Osteoblast (primary cell): ENCODE results near the gene NISCH. TPM values are rescaled to one million over a fixed set of nuclear protein-coding genes. Genes with fewer than 3 reads are reported as not detected.

ENCODE experiments used
- DNase-seq: peaks from one replicate; pipeline ENCODE4 v3.0.0; 2011; ENCODE audit warnings: low spot score, mixed read lengths; ENCODE audit not compliant: insufficient read length; ENCODE audit errors: missing footprints
- H2AFZ ChIP-seq: 2 replicates; pipeline ENCODE4 v1.6.0; 2011; ENCODE audit warnings: mild to moderate bottlenecking, low read length
- H3K27ac ChIP-seq: 2 replicates; pipeline ENCODE4 v1.5.1; 2011; ENCODE audit warnings: mild to moderate bottlenecking, low read depth, low read length, moderate library complexity
- H3K27me3 ChIP-seq: 2 replicates; pipeline ENCODE4 v1.6.0; 2012; ENCODE audit warnings: mild to moderate bottlenecking, control low read depth, inconsistent platforms, low read length, moderate library complexity; ENCODE audit not compliant: insufficient read depth
- H3K36me3 ChIP-seq: 2 replicates; pipeline ENCODE4 v1.5.1; 2011; ENCODE audit warnings: mild to moderate bottlenecking, low read length, control low read depth, moderate library complexity; ENCODE audit not compliant: insufficient read depth
- H3K4me1 ChIP-seq: 2 replicates; pipeline ENCODE4 v1.5.1; 2011; ENCODE audit warnings: mild to moderate bottlenecking, low read length, control low read depth, moderate library complexity; ENCODE audit not compliant: insufficient read depth
- H3K4me2 ChIP-seq: 2 replicates; pipeline ENCODE4 v1.6.0; 2011; ENCODE audit warnings: mild to moderate bottlenecking, low read length; ENCODE audit not compliant: insufficient read depth
- H3K4me3 ChIP-seq: fragments of 200-600 bp; sonication (generic); 3 replicates; pipeline ENCODE4 v1.5.1; 2012; ENCODE audit warnings: mild to moderate bottlenecking, low read length, inconsistent platforms; ENCODE audit not compliant: insufficient read depth
- H3K79me2 ChIP-seq: 2 replicates; pipeline ENCODE4 v1.6.0; 2012; ENCODE audit warnings: mild to moderate bottlenecking, low read length, control low read depth, inconsistent platforms; ENCODE audit not compliant: insufficient read depth
- H3K9me3 ChIP-seq: 2 replicates; pipeline ENCODE4 v1.5.1; 2011; ENCODE audit warnings: low read depth, low read length, control low read depth
- H4K20me1 ChIP-seq: 2 replicates; pipeline ENCODE4 v1.6.0; 2012; ENCODE audit warnings: mild to moderate bottlenecking, low read length, control low read depth; ENCODE audit not compliant: insufficient read depth
- total RNA-seq: library from RNA; depleted of rRNA; stranded (reverse); fragments of >200 nt; gene quantifications from 2 replicates; pipeline ENCODE4 v1.2.3, GENCODE V29; 2012
- TF ChIP-seq, protein P1 (sequence below): IDR thresholded peaks from 2 replicates; pipeline ENCODE4 v1.5.1; 2011; ENCODE audit warnings: mild to moderate bottlenecking, low read depth, low read length, moderate library complexity; ENCODE audit errors: extremely low read depth

Gene NISCH
- total RNA-seq, 1 donor, result 83.2 TPM

GRCh38 chr3:52453496-52454249 lies 1.7 kb upstream of the NISCH start, which contains the start of gene TNNC1:
Gene TNNC1 (minus strand): TSS chr3:52454041. CDS start chr3:52454015, 26 bp downstream.
- DNase-seq, result peak; percentile 76

DNA sequence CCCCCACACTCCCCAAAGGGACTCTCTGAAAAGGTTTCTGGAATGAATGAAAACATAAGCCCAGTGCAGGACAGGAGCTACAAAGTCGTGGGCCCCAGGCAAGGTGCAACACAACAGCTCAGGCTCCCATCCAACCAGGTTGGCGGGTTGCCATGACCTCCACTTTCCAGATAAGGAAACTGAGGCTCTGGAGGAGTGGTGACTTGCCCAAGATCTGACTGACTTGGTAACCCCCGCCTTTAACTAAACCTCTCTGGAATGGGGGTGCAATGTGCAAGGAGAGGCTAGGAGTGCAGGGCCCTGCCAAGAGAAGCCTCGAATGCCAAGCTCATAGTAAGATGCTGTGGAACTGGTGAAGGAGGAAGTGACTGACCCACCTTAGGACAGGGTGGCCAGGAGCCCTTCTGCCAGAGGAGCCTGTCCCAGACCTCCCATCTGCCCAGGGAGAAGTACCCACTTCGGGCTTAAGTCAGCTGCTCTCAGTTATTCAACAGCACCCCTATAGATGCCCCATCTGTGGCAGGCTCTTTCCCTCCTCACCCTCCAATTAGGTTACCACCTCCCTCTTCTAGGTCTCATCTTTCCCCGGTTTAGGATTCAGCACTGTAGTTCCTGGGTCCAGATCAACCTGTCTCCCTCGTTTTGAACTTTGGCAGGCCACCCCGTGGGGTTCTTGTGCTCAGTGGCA lies 1.0 kb upstream of the NISCH start:
- peak; percentile 91 for DNase-seq
- H2AFZ ChIP-seq, result peak overlapping the region; percentile 87
- no peaks in the 10 kb centered on the region for H3K9me3 ChIP-seq
- peaks cover 29% of the 10 kb centered on the region for H4K20me1 ChIP-seq
- H3K79me2 ChIP-seq, result peaks cover 40% of the 10 kb centered on the region
- peak overlapping the region; percentile 73 for H3K27ac ChIP-seq
- H3K4me1 ChIP-seq, result peaks cover 19% of the 10 kb centered on the region
- TF ChIP-seq, protein P1, sequence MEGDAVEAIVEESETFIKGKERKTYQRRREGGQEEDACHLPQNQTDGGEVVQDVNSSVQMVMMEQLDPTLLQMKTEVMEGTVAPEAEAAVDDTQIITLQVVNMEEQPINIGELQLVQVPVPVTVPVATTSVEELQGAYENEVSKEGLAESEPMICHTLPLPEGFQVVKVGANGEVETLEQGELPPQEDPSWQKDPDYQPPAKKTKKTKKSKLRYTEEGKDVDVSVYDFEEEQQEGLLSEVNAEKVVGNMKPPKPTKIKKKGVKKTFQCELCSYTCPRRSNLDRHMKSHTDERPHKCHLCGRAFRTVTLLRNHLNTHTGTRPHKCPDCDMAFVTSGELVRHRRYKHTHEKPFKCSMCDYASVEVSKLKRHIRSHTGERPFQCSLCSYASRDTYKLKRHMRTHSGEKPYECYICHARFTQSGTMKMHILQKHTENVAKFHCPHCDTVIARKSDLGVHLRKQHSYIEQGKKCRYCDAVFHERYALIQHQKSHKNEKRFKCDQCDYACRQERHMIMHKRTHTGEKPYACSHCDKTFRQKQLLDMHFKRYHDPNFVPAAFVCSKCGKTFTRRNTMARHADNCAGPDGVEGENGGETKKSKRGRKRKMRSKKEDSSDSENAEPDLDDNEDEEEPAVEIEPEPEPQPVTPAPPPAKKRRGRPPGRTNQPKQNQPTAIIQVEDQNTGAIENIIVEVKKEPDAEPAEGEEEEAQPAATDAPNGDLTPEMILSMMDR, result no peak
- peak overlapping the region; percentile 92 for H3K4me2 ChIP-seq
- peaks cover 21% of the 10 kb centered on the region for H3K36me3 ChIP-seq
- peak overlapping the region; percentile 92 for H3K4me3 ChIP-seq
- H3K27me3 ChIP-seq, result no peaks in the 10 kb centered on the region

More at GRCh38 chr3:52453496-52454249, 1.7 kb upstream of the NISCH start, which contains the start of gene TNNC1:
- Histone ChIP-seq H2AFZ (peak within 1 kb of the TSS; percentile 87), H3K27me3 (no peaks in the 10 kb centered on the region), H3K4me1 (peaks cover 19% of the 10 kb centered on the region), H3K4me3 (peak within 1 kb of the TSS; percentile 92), H3K4me2 (peak within 1 kb of the TSS; percentile 92), H3K27ac (peak within 1 kb of the TSS; percentile 73), H3K79me2 (peaks cover 36% of the 10 kb centered on the region), H3K36me3 (peaks cover 14% of the 10 kb centered on the region), H3K9me3 (no peaks in the 10 kb centered on the region), H4K20me1 (peaks cover 23% of the 10 kb centered on the region)
- TF ChIP-seq, protein P1, result no peak

- peak; percentile 93 for DNase-seq
- no peaks in the 10 kb centered on the region for H3K9me3 ChIP-seq
- peak overlapping the region; percentile 92 for H3K4me3 ChIP-seq
- TF ChIP-seq, protein P1, result no peak
- H4K20me1 ChIP-seq, result peaks cover 29% of the 10 kb centered on the region
- peak overlapping the region; percentile 92 for H3K4me2 ChIP-seq
- no peaks in the 10 kb centered on the region for H3K27me3 ChIP-seq
- H3K4me1 ChIP-seq, result peaks cover 19% of the 10 kb centered on the region
- peak overlapping the region; percentile 87 for H2AFZ ChIP-seq
- peak overlapping the region; percentile 73 for H3K27ac ChIP-seq
- H3K36me3 ChIP-seq, result peaks cover 26% of the 10 kb centered on the region
- peaks cover 40% of the 10 kb centered on the region for H3K79me2 ChIP-seq
Observed at GRCh38 chr3:52454938-52455282, 494 bp upstream of the NISCH start.
